Mucosa of gallbladder (tissue), 1 donor: Measurements from ENCODE around the gene ZNF57. TPM values are rescaled to one million over a fixed set of nuclear protein-coding genes. Genes with fewer than 3 reads are reported as not detected.
"Not testable (repeated sequence)": the region's sequence is repeated elsewhere in the genome, so short reads cannot be mapped to it uniquely, and the experiment has no call there.

Experiments used
- DNase-seq: peaks from one replicate; pipeline ENCODE4 v3.0.0-alpha.2; 2020; ENCODE audit warnings: low spot score
- total RNA-seq: library from RNA; stranded (reverse); gene quantifications from one replicate; pipeline ENCODE4 v1.2.1, GENCODE V29; 2021
- donor health status: DM: no; HTN: no; CAD: no.

ZNF57 gene
- total RNA-seq, 1 donor from 2014 or later = 6.0 TPM

- peak; percentile 83 for DNase-seq
Measured at GRCh38 chr19:2952953-2953481, 52.3 kb downstream of the ZNF57 start.

- DNase-seq = no peak
Measured at GRCh38 chr19:2957160-2957559, 56.4 kb downstream of the ZNF57 start.

- DNase-seq = no peak
Measured at GRCh38 chr19:2960120-2960519, 59.4 kb downstream of the ZNF57 start.

- DNase-seq = peak; percentile 72
Measured at GRCh38 chr19:2962018-2962670, 61.4 kb downstream of the ZNF57 start.

GRCh38 chr19:2963122-2963521 lies 62.4 kb downstream of the ZNF57 start:
- no peak for DNase-seq

- DNase-seq = not testable (repeated sequence)
Measured at GRCh38 chr19:2963631-2964030, 62.9 kb downstream of the ZNF57 start.

- no peak for DNase-seq
Measured at GRCh38 chr19:2964874-2965273, 64.1 kb downstream of the ZNF57 start.

GRCh38 chr19:2967972-2968371 lies 67.2 kb downstream of the ZNF57 start:
- no peak for DNase-seq

Other genes with a start within 250 kb of the ZNF57 start
- gene GNG7, start 198.2 kb upstream of the ZNF57 start, total RNA-seq = 12.4 TPM
- 0.75 TPM for gene DIRAS1, start 179.6 kb upstream of the ZNF57 start, total RNA-seq
- gene SLC39A3, start 160.9 kb upstream of the ZNF57 start, total RNA-seq = 33.8 TPM
- gene SGTA, start 117.7 kb upstream of the ZNF57 start, total RNA-seq = 54.0 TPM
- 44.5 TPM for gene THOP1, start 115.4 kb upstream of the ZNF57 start, total RNA-seq
- 4.6 TPM for gene ZNF554, start 81.1 kb upstream of the ZNF57 start, total RNA-seq
- gene ZNF555, start 59.5 kb upstream of the ZNF57 start, total RNA-seq = 5.8 TPM
- gene ZNF556, start 33.6 kb upstream of the ZNF57 start, total RNA-seq = not detected
- 2.8 TPM for gene ZNF77, start 44.0 kb downstream of the ZNF57 start, total RNA-seq
- gene TLE6, start 76.6 kb downstream of the ZNF57 start, total RNA-seq = 0.63 TPM
- gene TLE2, start 128.4 kb downstream of the ZNF57 start, total RNA-seq = 64.6 TPM
- gene TLE5, start 161.6 kb downstream of the ZNF57 start, total RNA-seq = 629 TPM
- gene GNA11, start 193.4 kb downstream of the ZNF57 start, total RNA-seq = 93.2 TPM
- gene GNA15, start 235.1 kb downstream of the ZNF57 start, total RNA-seq = 6.4 TPM